ENCODE results near the gene CABP7. TPM values are rescaled to one million over a fixed set of nuclear protein-coding genes. Genes with fewer than 3 reads are reported as not detected.

The CABP7 gene
- total and polyA plus RNA-seq, 2 of the 8 experiments (the other 6 are each of a cell fraction or from before 2014, with no cell fraction given), result 0.20 to 0.36 TPM

- no peaks in the 10 kb centered on the region for H3K27me3 ChIP-seq (replicated peaks in 1 of 4; ENCODE audit: control insufficient read depth in 3 of 4, extremely low read depth in 1 of 4, insufficient read depth in 3 of 4, low read length in 3 of 4)
- H3K4me2 ChIP-seq (ENCODE audit: insufficient read depth in 1 of 2, low read depth in 2 of 2, low read length in 2 of 2), result peak overlapping the region in 1 of 2 experiments; percentile 45; a peak in 2 of 4 replicates
- CTCF ChIA-PET (ENCODE audit: partially characterized antibody), result interaction anchor here (0.7 to 6.5 kb wide), 8 partner anchors 9 to 396 kb away, joined by 3 to 60 read pairs (median 4); no protein-coding TSS in a partner anchor
- H3K4me3 ChIP-seq (ENCODE audit: extremely low read depth in 1 of 4, insufficient read depth in 2 of 4, low read depth in 3 of 4, low read length in 4 of 4), result no peak overlapping the region
- no peak overlapping the region for H3K23ac ChIP-seq (ENCODE audit: insufficient read length)
- H2BK12ac ChIP-seq (ENCODE audit: low read depth, low read length), result peak overlapping the region; percentile 94; the same call in 1 of the 2 replicates
- H3K23me2 ChIP-seq (ENCODE audit: low read depth, low read length), result no peaks in the 10 kb centered on the region
- no peak overlapping the region for H4K8ac ChIP-seq (ENCODE audit: extremely low read depth, insufficient read depth, low read length)
- no peaks in the 10 kb centered on the region; a peak in 1 of 8 replicates for H3K36me3 ChIP-seq (ENCODE audit: control insufficient read depth in 2 of 4, insufficient read depth in 4 of 4, low read length in 3 of 4)
- H3K4me1 ChIP-seq (replicated peaks in 1 of 4; ENCODE audit: control insufficient read depth in 3 of 4, insufficient read depth in 4 of 4, low read length in 3 of 4), result peaks cover 12 to 41% (median 28%) of the 10 kb centered on the region in 4 experiments
- peak overlapping the region; percentile 80 for H2BK20ac ChIP-seq (ENCODE audit: low read length)
- H3K79me1 ChIP-seq (ENCODE audit: low read depth, low read length), result no peaks in the 10 kb centered on the region; the same call in 1 of the 2 replicates
- no peak overlapping the region for H3K14ac ChIP-seq (ENCODE audit: insufficient read length)
- DNase-seq (ENCODE audit: low read depth in 1 of 2, low spot score in 2 of 2) (no peak), FAIRE-seq (no peak)
- no peak overlapping the region for H3K27ac ChIP-seq (ENCODE audit: low read depth, low read length)
- H2AK5ac ChIP-seq (ENCODE audit: low read depth, low read length), result peak overlapping the region; percentile 93; the same call in 1 of the 2 replicates
- no peaks in the 10 kb centered on the region for H3K9me3 ChIP-seq (ENCODE audit: insufficient read depth in 2 of 2, low read depth in 1 of 2, low read length in 1 of 2)
- peaks cover 0 to 3% of the 10 kb centered on the region in 2 experiments for H4K20me1 ChIP-seq (replicated peaks in 1 of 2; ENCODE audit: control insufficient read depth in 1 of 2, insufficient read depth in 2 of 2, low read length in 2 of 2)
- no peaks in the 10 kb centered on the region for H3K79me2 ChIP-seq (ENCODE audit: control insufficient read depth in 1 of 2, insufficient read depth in 2 of 2, low read length in 2 of 2)
- WGBS, 2 experiments (ENCODE audit: extremely low coverage in 1 of 2, insufficient coverage in 1 of 2, insufficient read length in 1 of 2, insufficient replicate concordance in 2 of 2, low coverage in 1 of 2, low lambda C conversion rate in 2 of 2, missing lambda C conversion rate in 1 of 2), result 93% methylated on average over 4 of the region's 4 CpGs; no CpG with 5 or more reads in 1 of the 2 experiments
- no peak overlapping the region for H2AFZ ChIP-seq (ENCODE audit: low read length)
- TF ChIP-seq TAF1 (IDR thresholded peaks at IDR 0.05; ENCODE audit: low read depth, low read length) (no peak), MAX (IDR thresholded peaks at IDR 0.05) (peak; percentile 51)
- peak overlapping the region; percentile 60; the same call in 1 of the 2 replicates for H2BK5ac ChIP-seq (ENCODE audit: low read depth, low read length)
- H2BK15ac ChIP-seq (ENCODE audit: low read length), result peak overlapping the region; percentile 92
- no peak overlapping the region for H3K56ac ChIP-seq (replicated peaks; ENCODE audit: insufficient read length, low read depth, low read length)
- peak overlapping the region; percentile 5 for H4K91ac ChIP-seq (replicated peaks; ENCODE audit: insufficient read length, low read length)
- H3K9ac ChIP-seq (replicated peaks in 1 of 4; ENCODE audit: extremely low read depth in 1 of 4, low read depth in 3 of 4, low read length in 3 of 4), result no peak overlapping the region
- POLR2A ChIA-PET (ENCODE audit: partially characterized antibody), result interaction anchor here (3.4 kb wide), 1 partner anchor 10 kb away, joined by 13 read pairs; no protein-coding TSS in a partner anchor
- H4K5ac ChIP-seq (ENCODE audit: insufficient read length, low read depth, low read length), result peak overlapping the region; percentile 39
- H3K18ac ChIP-seq (ENCODE audit: extremely low read depth, low read length), result peak overlapping the region; percentile 97; the same call in 1 of the 2 replicates
- H2BK120ac ChIP-seq (replicated peaks; ENCODE audit: low read depth, low read length), result no peak overlapping the region
- peak overlapping the region; percentile 41 for H3K4ac ChIP-seq (replicated peaks; ENCODE audit: insufficient read length, low read depth, low read length)
These were observed 27.5 kb upstream of the CABP7 start for GRCh38 chr22:29692327-29692640.

All from H1 (cell line).